ENCODE data around the gene PBX1. TPM values are rescaled to one million over a fixed set of nuclear protein-coding genes. Genes with fewer than 3 reads are reported as not detected.
A peak's percentile ranks its signal among the peaks of the same experiment; 100 is the strongest.

Gene PBX1
- total RNA-seq, 1 donor from 2014 or later: 37.4 TPM

DNA sequence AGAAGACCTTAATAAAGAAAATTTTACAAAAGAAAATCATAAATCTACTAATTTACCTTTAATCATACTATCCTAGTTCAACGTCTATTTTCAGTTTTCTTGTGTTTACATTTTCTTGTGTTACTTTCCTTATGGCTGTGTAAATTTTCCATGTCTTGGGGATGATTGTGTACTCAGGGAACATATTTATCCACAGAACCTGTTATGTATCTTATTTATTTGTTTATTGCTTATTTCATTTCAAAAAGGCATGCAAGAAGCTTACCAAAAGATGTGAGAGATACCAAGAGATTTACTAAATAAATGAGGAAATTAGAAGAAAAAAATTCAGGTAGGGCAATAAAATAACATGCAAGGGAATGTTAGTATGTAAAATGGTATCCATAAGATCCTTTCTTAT, 22.8 kb downstream of the PBX1 start:
- no peak overlapping the region for H3K27ac ChIP-seq
- TF ChIP-seq, protein P1, sequence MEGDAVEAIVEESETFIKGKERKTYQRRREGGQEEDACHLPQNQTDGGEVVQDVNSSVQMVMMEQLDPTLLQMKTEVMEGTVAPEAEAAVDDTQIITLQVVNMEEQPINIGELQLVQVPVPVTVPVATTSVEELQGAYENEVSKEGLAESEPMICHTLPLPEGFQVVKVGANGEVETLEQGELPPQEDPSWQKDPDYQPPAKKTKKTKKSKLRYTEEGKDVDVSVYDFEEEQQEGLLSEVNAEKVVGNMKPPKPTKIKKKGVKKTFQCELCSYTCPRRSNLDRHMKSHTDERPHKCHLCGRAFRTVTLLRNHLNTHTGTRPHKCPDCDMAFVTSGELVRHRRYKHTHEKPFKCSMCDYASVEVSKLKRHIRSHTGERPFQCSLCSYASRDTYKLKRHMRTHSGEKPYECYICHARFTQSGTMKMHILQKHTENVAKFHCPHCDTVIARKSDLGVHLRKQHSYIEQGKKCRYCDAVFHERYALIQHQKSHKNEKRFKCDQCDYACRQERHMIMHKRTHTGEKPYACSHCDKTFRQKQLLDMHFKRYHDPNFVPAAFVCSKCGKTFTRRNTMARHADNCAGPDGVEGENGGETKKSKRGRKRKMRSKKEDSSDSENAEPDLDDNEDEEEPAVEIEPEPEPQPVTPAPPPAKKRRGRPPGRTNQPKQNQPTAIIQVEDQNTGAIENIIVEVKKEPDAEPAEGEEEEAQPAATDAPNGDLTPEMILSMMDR (IDR thresholded peaks at IDR 0.05): no peak
- peaks cover 0 to 27% of the 10 kb centered on the region in 2 donors for H3K4me1 ChIP-seq
- DNase-seq (ENCODE audit: low spot score in 2 of 2): no peak
- H3K9me3 ChIP-seq: no peaks in the 10 kb centered on the region
- intact Hi-C loops (cut with DNase I): no loop called here
- no peaks in the 10 kb centered on the region for H3K36me3 ChIP-seq
- no peak overlapping the region for H3K4me3 ChIP-seq
- H3K27me3 ChIP-seq: no peaks in the 10 kb centered on the region

DNA sequence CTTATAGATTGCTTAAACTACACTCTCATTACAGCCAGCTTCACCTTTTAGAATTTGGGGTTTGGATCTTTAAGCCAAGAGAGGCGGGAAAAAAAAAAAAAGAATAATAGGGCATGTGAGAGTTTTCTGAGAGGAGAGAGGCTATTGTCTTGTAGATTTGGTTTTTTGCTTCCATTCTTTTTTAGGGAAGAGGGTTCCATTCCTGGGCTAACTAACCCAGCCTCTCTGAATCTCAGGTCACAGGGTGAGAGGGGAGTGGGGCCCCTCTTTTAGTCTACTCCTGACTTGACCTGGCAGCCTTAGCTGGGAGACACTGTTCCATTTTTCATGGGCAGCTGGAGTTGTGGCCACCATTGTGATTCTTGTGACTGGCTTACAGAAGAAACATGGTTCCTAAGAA, 24.2 kb downstream of the PBX1 start:
- intact Hi-C loops (cut with DNase I): no loop called here
- H3K36me3 ChIP-seq: no peaks in the 10 kb centered on the region
- H3K4me1 ChIP-seq: peaks cover 0 to 32% of the 10 kb centered on the region in 2 donors
- DNase-seq (ENCODE audit: low spot score in 2 of 2): no peak
- H3K4me3 ChIP-seq: no peak overlapping the region
- no peaks in the 10 kb centered on the region for H3K9me3 ChIP-seq
- H3K27me3 ChIP-seq: no peaks in the 10 kb centered on the region
- TF ChIP-seq, protein P1 (IDR thresholded peaks at IDR 0.05): no peak
- no peak overlapping the region for H3K27ac ChIP-seq

DNA sequence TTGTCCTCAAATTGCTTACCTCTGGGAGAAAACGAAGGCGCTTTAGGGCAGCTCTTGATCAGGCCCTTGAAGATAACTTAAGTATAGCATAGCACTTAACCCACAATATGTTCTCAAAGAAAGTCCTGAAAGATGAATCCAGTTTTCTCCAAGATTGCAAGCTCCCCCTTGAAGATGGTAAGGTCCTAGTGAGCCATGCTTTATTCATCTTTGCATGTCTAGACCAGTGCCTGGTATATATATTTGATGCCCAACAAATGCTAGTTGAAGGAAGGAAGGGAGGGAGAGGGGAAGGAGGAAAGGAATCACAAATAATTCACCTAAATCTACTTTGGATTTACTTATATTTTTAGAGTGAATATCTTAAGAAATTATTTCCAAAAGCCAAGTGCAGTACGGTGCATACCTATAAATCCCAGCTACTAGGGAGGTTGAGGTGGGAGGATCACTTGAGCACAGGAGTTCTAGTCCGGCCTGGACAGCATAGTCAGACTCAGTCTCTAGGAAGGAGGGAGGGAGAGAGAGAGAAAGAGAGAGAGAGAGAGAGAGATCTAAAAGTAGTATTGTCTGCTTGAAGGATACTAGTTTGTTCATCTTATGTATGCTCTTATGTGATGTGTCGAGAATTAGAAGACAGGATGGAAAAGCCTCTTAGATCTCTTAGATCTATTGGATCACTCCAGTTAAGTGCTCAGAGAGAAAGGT, 25.0 kb downstream of the PBX1 start:
- H3K9me3 ChIP-seq: no peaks in the 10 kb centered on the region
- no peak overlapping the region for H3K27ac ChIP-seq
- peaks cover 0 to 24% of the 10 kb centered on the region in 2 donors for H3K4me1 ChIP-seq
- no peak for DNase-seq (ENCODE audit: low spot score in 2 of 2)
- intact Hi-C loops (cut with DNase I): no loop called here
- no peak overlapping the region for H3K4me3 ChIP-seq
- TF ChIP-seq, protein P1 (IDR thresholded peaks at IDR 0.05): no peak
- no peaks in the 10 kb centered on the region for H3K36me3 ChIP-seq
- no peaks in the 10 kb centered on the region for H3K27me3 ChIP-seq

DNA sequence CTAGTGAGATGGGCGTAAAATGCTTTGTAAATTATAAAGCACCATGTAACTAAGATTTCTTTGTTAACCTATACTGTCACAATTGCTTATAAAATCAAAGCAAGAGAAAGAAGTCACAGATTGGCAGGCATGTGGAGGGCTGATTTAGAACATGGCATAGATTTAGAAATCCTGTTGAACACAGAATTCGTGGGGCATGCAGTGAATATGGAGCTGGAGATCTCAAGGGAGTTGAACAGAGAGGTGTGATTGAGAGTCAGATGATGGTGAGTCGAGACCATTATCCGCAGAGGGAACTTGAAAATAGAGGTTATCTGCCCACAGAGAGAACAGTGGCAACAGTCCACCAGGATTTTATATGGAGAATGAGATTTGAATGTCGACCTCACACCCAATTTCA, 27.6 kb downstream of the PBX1 start:
- Histone ChIP-seq H3K4me1 (peaks cover 0 to 26% of the 10 kb centered on the region in 2 donors), H3K9me3 (no peaks in the 10 kb centered on the region), H3K27me3 (no peaks in the 10 kb centered on the region), H3K4me3 (no peak overlapping the region), H3K36me3 (no peaks in the 10 kb centered on the region), H3K27ac (peak overlapping the region in 1 of 2 donors; percentile 83)
- no peak for DNase-seq (ENCODE audit: low spot score in 2 of 2)
- intact Hi-C loops (cut with DNase I): no loop called here
- TF ChIP-seq, protein P1 (IDR thresholded peaks at IDR 0.05): no peak

DNA sequence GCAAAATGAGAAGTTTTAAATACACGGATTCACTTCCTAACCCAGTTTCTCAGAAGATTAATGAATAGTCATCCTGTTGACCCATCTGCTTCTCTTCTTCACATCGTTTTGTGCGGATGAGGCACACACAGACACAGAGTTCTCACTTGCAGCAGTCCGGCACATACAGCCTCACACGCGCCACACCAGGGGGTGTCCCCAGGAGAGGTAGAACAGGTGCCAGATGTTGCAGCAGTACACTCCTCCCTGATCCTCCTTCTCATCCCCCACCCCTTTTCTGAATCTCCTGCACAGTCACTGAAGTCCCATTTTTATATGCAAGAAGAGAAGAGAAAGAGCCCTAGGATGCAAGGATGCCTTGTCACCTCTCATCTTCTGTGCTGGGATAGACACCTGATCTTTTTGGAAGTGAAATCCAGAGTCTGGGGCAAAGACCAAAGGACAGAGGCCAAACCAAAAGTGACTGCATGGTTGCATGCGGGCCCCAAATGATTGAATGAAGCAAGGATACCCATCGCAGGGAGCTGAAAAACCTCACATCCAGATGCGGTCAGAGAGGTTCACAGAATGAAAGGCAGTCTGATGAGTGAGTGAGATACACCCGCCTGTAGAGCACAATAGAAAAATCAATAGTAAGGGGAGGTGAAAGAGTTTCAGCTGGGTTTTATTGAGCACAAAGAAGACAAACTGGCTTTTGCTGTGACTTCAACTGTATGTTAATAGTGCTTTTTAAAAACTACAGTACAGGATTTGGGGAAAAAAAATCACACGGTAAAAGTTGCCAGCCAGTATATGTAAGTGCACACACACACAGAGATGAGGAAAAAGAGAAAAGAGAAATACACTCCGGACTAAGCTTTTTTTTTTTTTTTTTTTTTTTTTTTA, 28.9 kb downstream of the PBX1 start:
- Histone ChIP-seq H3K9me3 (no peaks in the 10 kb centered on the region), H3K36me3 (no peaks in the 10 kb centered on the region), H3K27ac (peak overlapping the region; percentile 83 to 84), H3K4me1 (peaks cover 0 to 36% of the 10 kb centered on the region in 2 donors), H3K27me3 (no peaks in the 10 kb centered on the region), H3K4me3 (peak overlapping the region; percentile 13 to 63)
- DNase-seq (ENCODE audit: low spot score in 2 of 2): no peak
- TF ChIP-seq, protein P1 (IDR thresholded peaks at IDR 0.05): no peak
- intact Hi-C loops (cut with DNase I): no loop called here

All from ascending aorta (tissue), 2 donors.